Renal cortex interstitium (tissue), 11 donors: ENCODE results near the gene SLC26A1. TPM values are rescaled to one million over a fixed set of nuclear protein-coding genes. Genes with fewer than 3 reads are reported as not detected.

Experiments used
- DNase-seq, 11 donors: peaks; one replicate each; pipeline ENCODE4 v3.0.0-alpha.2; 2013; ENCODE audit warnings: low read depth in 9 of 11, low spot score in 4 of 11; ENCODE audit errors: extremely low read depth in 1 of 11
- polyA plus RNA-seq, 3 donors: library from polyadenylated mRNA; unstranded; fragments of 120-200 nt; gene quantifications; one replicate each; pipeline ENCODE4 v1.2.1, GENCODE V29; 2013; ENCODE audit not compliant: insufficient read length in 3 of 3

Gene SLC26A1
- polyA plus RNA-seq, 3 donors = 8.2 to 15.9 (median 14.0) TPM

DNA sequence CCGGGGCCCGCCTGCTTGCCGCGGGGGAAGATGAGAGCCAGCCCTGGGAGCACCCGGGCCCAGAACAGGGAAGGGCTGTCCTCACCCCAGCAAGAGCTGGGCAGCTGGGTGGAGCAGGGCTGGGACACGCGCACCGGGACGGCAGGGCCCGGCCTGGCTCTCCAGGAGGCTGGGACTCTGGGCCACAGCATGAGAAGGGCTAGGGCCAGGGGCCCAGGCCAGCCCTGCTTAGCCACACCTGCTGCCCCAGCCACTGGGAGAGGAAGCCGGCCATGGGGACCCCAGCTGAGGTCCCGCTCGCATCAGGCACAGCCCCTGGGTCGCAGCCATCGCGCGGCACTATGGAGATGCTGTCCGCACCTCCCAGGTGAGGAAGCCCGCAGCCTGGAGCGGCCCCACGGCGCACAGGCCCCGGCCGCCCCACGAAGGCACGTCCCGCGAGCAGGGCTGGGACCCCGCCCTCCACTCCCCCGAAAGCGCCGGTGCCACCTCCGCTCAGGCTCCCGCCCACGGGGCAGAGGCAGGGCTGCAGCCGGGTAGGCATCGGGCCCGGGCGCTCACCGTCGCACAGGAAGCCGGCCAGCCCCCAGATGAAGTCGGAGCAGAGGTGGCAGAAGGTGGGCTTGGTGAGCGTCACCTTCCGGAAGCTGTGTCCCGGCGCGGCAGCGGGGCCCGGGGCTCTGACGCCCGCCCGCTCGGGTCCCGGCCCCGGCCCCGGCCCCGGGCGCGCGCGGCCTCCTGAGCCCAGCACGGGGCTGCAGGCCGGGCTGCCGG is 20.4 kb downstream of the SLC26A1 start:
- no peak for DNase-seq

DNA sequence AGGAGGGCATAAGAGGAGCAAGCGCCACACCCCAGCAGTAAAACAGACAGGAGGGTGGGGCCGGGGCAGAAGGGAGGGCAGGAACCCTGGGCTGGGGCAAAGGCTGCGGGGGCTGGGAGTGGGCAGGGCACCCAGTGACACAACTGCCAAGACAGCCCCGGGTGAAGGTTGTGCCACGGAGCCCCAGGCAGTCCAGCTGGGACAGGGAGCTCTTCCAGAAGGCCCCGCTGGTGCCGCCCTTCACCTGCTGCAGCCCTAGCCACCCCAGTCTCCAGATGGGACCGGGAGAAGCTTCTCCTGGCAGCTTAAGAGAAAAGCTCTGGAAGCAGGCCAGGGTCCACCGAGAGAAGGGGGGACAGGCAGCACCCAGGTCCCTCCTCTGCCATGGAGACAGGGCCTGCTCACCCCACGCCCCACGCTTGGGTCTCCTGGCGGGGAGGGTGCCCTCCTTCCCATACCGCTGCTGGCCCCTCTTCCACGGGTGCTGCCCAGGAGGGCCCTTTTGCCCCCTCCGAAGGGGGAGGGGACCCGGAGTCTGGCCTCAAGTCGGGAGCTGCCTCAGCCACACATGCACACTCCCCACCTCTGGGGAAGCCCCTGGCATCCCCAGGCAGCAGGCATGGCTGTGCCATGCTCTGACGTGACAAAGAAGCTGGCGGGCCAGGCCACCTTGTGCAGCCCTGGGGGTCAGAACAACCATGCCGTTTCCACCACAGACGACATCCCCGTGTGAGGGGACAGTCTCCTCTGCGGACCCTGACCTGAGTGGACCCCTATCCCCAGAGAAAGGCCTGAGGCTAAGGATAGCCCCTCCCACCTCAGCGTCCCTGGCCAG is 21.3 kb downstream of the SLC26A1 start:
- no peak for DNase-seq

DNA sequence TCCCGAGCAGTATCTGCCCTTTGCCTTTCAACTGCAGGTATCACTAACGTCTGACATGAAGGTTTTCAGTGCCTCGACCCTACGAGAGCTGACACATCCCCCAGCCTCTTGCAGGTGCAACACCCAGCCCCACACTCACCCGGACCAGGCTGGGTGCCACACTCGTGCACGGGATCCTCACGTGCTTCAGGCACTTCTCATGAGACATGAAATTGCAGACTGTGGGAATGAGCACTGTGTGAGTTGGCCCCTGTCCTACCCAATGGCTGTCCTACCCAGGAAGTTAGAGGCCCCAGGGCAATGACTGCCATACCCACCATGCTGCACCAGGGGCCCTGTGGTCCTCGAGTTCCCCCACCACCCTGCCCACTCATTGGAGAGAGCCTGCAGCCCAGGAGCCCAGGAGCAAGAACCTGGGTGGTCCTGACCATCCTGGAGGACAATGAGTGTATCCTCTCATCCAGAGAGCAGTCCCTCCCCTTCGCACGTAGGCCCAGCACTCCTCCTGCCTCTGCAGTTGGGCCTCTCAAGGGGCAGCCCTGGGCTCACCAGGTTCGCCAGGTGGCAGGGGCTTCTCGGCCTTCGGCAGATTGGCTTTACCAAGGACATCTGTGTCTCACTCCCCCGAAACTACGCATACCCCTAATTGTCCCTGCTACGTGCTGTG is 22.2 kb downstream of the SLC26A1 start:
- DNase-seq = no peak

DNA sequence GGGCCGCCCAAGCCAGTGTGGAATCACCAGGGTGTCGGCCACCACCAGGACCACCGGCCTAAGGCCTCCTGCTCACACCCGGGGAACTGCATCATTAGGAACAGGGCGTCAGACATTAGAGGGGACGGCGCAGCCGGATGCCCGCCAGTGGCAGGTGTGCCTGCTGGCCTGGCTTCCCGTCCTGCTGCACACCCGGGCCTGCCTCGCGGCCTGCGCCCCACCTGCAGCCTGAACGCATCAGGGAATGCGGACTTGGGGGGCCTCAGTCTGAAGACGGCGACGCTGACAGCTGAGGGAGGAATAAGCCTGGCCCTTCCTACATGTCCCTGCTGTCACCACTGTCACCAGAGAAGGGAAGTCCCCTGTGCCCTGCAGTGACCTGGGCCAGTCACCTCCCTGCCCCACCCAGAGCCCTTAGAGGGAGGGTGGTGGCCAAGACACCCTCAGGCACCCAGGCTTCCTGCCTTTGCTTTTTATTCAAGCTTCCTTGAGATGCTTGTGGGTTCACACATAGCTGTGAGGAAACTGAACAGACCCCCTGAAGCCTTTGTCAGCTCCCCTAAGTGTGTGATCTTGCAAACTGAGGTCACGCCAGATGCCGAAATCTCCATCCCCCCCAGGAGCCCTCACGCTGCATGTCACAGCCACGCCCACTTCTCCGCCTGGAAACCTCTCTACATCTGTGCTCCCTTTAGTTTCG is 23.0 kb downstream of the SLC26A1 start:
- no peak for DNase-seq

DNA sequence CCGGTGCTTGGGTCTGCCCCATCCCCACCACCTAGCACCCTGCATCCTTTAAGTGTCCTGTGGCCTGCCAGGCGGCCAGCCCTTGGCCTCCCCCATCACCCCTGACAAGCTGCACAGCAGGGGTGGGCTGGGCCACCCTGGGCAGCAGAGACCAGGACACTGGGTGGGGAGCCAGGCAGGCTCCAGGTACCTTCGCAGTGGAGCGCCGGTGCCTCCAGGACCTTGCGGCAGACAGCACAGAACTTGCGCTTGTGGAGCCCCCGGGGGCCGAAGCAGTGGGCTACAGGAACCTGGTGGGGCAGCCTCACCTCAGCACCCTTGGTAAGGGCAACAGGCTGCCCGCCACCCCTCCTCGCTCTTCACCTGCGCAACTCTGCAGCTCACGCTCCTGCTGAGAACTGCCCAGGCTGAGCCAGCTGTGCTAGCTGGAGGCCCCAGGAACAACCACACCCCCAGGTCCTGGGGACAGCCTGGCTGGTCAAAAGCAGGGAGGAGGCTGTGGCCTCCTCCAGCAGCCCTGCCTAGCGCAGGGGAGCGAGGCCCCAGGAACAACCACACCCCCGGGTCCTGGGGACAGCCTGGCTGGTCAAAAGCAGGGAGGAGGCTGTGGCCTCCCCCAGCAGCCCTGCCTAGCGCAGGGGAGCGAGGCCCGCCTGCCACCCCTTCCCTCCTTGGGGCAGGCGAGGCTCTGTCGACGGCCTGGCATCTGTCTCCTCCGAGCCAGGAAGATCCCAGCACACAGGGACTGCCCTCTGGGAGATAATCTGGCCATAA is 24.4 kb downstream of the SLC26A1 start:
- no peak for DNase-seq

DNA sequence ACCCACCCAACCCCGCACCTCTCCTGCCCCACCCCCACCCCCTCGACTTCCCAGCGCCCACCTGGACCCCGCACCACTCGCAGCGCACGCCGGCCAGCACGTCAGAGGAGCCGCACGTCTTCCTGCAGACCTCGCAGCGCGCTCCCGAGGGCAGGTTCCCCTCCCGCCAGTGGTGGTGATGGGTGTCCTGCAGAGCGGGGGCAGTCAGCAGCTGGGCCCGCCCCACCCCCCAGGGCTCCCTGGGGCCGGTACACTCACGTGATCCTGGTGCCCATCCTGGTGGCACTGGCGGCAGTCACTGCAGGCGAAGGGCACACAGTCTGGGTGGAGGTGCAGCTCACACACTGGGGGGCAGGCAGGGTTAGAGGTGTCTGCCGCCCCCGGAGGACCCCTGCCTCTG is 25.0 kb downstream of the SLC26A1 start:
- DNase-seq = no peak

DNA sequence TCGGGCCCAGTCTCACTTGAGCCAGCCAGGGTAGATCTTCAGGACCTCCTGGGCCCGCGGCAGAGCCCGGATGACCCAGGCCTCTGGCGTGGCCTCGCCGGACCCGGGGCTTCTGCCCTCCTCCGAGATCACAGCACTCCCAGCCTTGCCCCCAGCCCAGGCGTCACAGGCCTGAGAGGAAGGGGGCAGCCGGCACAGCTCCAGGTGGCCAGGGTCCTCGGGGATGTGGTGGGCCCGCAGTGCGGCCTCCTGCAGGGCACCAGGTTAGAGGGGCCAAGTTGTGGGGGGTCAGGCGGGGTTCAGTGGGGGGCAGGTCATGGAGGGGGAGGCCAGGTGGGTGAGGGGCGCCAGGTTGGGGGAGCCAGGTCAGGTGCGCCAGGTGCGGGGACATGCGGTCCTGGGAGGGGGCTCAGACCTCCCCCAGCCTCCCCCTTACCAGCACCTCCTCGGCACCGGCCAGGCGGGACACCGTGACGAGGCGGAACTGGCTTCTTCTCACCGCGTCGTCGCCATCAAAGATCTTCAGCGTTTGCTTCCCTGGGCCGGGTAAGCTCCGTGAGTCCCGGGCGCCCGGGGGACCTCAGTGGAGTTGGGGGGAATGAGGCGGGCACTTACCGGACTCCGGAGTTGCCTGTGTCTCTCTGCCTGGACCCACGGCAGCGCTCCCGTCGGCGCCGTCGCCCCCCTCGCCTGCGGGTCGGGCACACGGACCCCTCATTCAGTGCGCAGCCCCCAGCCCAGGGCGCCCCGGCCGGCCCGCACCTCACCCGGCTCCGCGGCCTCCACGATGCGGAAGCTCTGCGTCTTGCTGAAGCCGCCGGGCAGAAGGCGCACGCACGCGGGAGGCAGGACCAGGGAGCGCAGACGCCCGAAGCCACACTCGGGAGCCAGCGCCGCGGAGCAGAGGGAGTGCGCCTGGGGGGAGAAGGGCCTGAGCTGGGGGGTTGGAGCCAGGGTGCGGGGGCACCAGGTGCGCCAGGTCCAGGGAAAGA is 25.8 kb downstream of the SLC26A1 start:
- no peak for DNase-seq

DNA sequence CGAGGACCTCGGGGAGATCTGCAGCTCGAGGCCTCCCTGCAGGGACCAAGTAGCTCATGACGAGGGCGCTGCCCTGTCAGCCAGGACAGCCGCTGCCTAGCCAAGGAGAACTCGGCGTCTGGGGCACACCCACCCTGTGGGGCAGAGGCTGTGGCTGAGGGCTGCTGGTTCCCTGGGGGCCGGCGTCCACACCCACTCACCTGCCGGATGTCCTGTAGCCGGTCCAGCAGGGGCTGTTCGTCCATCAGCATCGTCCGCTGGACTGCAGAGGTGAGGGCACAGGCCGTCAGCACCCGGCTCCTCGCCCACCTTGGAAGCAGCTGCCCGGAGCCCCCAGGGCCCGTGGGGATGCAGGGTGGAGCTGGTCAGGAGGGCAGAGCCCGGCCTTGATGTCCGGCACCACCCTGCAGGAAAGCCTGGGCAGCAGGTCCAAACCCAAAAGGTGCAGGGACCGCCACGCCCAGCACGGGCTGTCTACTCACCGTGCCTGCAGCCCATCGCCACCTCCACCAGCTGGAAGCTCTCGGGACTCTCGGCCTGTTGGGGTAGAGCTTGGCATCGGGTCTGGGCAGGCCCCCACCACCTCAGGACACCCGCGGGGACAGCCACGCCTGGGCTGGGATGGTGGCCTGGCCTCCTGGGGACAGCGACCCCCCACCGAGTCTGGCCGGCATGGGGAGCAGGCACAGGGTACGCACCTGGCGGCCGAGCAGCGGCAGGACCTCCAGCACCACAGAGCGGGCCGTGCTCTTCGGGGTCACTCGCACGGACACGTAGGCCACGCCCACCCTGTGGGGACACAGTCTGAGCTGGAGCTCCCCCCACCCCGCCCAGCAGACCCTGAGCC is 26.7 kb downstream of the SLC26A1 start:
- no peak for DNase-seq

DNA sequence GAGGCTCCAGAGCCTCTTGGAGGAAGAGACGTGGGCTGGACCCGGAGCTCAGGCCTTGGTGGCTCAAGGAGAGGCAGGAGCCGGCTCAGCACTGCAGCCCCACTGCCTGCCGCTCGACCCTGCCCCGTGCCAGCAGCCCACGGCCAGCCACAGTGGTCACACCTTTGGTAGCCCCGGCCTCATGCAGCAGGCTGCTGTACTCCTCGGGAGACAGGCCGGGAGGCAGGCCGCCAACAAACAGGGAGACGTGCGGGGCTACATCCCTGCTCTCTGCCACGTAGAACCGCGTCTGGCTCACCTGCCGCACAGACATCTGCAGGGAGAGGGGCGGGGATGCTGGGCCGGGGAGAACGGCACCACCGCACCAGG is 27.5 kb downstream of the SLC26A1 start:
- DNase-seq = no peak

DNA sequence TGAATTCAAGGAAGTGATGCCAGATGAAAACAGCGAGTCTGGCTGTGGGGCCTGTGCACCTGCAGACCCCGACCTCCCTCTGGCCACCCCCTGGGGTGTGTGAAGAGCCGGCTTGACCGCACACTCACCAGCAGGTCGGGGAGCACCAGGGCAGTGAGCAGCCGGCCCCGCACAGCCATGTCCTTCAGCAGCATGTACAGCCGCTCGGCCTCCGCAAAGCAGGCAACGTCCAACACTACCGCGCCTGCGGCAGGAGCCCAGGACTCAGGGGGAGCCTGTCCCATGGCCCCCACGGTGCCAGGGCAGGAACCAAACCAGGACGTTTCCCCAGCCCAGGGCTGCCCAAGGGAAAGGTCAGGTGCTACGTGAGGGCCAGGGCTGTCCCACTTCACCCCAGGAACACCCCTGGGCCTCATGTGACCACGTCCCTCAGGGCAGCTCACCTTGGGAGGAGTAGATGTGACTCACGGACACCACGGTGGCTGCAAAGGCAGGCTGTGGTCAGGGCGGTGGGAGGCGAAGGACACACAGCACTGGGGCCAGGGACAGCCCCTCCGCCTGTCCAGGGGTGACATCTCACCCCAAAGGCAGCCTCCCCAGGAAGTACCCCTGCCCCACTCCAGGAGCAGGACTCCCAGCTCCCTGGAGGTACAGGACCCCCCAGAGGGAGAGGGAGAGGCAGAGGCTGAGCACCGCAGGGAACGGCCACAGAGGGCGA is 28.0 kb downstream of the SLC26A1 start:
- no peak for DNase-seq

DNA sequence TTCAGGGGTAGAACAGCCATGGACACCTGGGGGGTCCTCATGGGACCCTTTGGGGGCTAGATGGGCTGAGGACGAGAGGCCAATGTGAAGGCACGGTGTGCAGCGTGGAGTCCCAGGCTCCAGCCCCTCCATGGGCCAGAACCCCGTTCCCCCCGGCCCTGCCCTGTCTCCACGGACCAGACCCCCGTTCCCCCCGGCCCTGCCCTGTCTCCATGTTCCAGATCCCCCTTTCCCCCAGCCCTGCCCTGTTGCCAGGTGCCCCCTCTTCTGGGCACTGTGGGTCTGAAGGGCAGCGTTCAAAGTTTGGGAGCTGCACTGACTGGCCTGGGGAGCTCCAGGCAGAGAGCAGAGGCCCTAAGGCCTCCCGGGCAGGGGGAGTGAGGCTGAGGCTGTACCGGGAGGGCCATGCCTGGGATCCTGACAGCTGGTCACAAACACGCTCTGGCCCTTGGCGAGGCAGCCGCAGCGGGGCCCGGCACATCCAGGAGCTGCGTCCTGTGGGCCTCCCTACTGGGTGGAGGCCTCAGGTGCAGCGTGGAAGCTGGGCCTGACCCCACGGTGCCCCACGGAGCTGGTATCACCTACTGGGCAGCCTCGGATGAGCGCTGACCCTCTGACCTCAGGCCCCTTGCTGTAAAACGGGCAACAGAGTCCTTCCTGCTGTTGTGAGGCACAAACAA is 28.7 kb downstream of the SLC26A1 start:
- DNase-seq = no peak

DNA sequence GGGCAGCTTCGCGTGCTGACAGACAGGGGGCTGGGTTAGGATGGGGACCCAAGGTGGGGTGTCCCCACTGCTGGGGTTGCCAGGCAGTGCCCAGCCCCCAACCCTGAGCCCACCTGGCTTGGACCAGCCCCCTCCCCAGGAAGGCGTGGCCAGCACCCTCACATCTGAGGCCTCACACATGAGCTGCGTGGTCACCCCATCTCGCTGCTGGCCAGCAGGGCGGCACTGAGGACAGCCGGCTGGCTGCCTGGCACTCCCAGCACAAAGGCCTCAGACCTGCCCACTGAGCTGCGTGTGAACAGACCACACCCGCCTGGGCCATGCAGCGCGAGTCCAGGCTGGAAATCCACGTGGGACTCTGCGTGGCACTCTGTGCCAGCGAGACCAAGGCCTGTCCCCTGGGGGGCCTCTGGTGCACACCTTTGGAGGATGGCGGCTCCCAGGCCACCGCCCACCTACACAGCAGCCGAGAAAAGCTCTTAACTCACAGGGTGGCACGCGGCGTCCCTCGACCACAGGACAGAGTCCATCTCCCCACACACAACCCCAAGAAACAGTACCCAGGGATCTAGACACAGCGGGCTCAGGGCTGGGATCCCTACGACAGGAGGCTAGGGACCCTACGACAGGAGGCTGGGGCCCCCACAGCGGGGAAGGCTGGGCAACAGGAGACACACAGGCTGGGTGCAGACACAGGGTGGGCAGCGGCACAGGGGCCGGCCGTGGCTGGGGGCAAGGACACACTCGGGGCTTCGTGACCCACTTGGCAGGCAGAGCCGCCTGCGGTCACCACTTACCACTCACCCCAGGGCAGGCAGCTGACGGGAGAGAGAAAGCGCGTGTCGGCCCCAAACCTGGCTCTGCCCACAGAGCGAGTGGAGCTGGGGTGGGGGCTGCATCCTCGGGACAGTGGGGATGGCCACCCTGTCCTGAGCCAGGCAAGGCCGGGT is 29.7 kb downstream of the SLC26A1 start:
- no peak for DNase-seq

DNA sequence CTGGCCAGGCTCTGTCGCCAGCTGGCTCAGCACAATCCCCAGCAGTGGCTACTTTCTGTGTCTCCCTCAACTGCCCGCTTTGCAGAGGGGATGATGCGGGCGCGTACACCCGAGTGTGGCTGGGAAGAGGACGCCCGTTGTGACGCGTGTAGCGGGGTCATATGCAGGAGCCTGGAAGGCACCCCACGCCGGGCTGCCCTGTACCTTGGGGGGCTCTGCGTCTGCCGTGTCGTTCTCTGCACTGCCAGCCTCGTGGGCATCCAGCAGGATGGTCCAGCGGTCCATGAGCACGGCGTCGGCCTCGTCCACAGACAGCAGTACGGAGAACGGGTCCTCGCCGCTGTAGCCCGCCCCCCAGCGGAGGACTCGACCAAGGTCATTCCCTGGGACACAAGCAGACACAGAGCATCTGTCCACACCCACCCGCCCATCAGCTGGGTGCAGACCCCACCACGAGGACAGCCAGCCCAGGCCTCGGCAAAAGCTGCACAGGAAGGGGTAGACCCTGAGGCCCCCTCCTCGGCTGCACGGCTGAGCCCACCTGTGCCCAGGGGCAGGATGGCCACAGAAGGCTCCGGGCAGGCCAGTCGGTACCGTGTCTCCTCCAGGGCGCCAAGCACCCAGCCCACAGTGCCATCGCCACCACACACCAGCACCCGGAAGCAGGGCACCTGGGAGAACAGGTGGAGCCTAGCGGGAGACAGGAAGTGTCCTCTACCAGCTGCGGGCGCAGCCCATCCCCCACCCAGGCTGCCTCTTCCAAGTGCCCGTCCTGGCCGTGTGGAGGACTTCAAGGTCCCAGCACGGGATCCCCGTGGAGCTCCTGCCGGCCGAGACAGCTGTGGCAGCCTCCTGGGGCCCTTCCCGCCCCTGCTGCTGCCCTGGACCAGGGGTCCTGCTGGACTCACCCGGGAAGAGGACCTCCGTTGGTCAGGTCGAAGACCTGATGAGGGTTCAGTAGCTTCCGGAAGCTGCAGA is 30.7 kb downstream of the SLC26A1 start:
- DNase-seq = no peak
